Upper lobe of left lung (tissue), 6 donors: ENCODE results near the gene SKIC3. TPM values are rescaled to one million over a fixed set of nuclear protein-coding genes. Genes with fewer than 3 reads are reported as not detected.

Source experiments
- ATAC-seq, 2 donors: fragments of 200-7000 bp; cut with Tn5 transposase; one replicate each; pipeline ENCODE4 v1.9.1; 2022; ENCODE audit warnings: mild to moderate bottlenecking in 2 of 2, moderate library complexity in 2 of 2; ENCODE audit not compliant: low FRiP score in 2 of 2
- DNase-seq, 2 donors: peaks; one replicate each; pipeline ENCODE4 v3.0.0-alpha.2; 2019 to 2020
- H3K27ac ChIP-seq, 4 donors: fragments of 200-600 bp; sonication (generic); one replicate each; pipeline ENCODE4 v1.5.1; 2016 to 2019
- H3K27me3 ChIP-seq, 4 donors: fragments of 200-600 bp; sonication (generic); one replicate each; pipeline ENCODE4 v1.5.1; 2017 to 2019
- H3K36me3 ChIP-seq, 4 donors: fragments of 200-600 bp; sonication (generic); one replicate each; pipeline ENCODE4 v1.5.1; 2016 to 2019
- H3K4me1 ChIP-seq, 4 donors: fragments of 200-600 bp; sonication (generic); one replicate each; pipeline ENCODE4 v1.5.1; 2018 to 2019
- H3K4me3 ChIP-seq, 4 donors: fragments of 200-600 bp; sonication (generic); one replicate each; pipeline ENCODE4 v1.5.1; 2017 to 2019; ENCODE audit warnings: mild to moderate bottlenecking in 2 of 4, moderate library complexity in 1 of 4
- H3K9me3 ChIP-seq, 4 donors: fragments of 200-600 bp; sonication (generic); one replicate each; pipeline ENCODE4 v1.5.1; 2018 to 2019
- CTCF ChIP-seq, 6 experiments: fragments of 450-650 bp in 4 of 6; fragments of 200-600 bp in 2 of 6; sonication (generic) in 2 of 6; IDR thresholded peaks; one replicate each; pipeline ENCODE4 v1.5.1; 2016 to 2019; ENCODE audit warnings: antibody characterized with exemption in 6 of 6
- EP300 ChIP-seq, 4 donors: sonication (generic); formaldehyde crosslinking; IDR thresholded peaks; one replicate each; pipeline ENCODE4 v1.5.1; 2017; ENCODE audit warnings: antibody characterized with exemption in 4 of 4, control low read depth in 2 of 4
- POLR2A ChIP-seq, 4 donors: fragments of 450-650 bp; IDR thresholded peaks; one replicate each; pipeline ENCODE4 v1.5.1; 2016 to 2017; ENCODE audit warnings: antibody characterized with exemption in 4 of 4, mild to moderate bottlenecking in 2 of 4
- POLR2AphosphoS5 ChIP-seq, 2 donors: sonication (generic); formaldehyde crosslinking; IDR thresholded peaks; one replicate each; pipeline ENCODE4 v1.5.1; 2017; ENCODE audit warnings: antibody characterized with exemption in 2 of 2
- whole genome bisulfite sequencing, 2 donors: methylation state at CpG; one replicate each; pipeline ENCODE4 v1.1.5; 2017 to 2018; 5-methylcytosine and 5-hydroxymethylcytosine counted together
- total RNA-seq, 6 donors: library from RNA; depleted of rRNA in 4 of 6; stranded (reverse); fragments of >200 nt in 4 of 6; gene quantifications; one replicate each; pipeline versions ENCODE4 v1.1.0 to v1.2.1, GENCODE V29; 2016 to 2021
- donor health status: DM: no; HTN: no; CAD: no; lungs with moderate emphysema.
- donor health status: DM: no; HTN: yes; CAD: no; lungs with severe emphysema.

SKIC3 gene
- 100 to 1,000 TPM in 1 of 6 donors, 10 to 100 TPM in 5; 42.5 to 101 (median 54.0) TPM for total RNA-seq

- peaks cover 0 to 12% (median 0%) of the 10 kb centered on the region in 4 donors for H3K36me3 ChIP-seq
- no peaks in the 10 kb centered on the region for H3K9me3 ChIP-seq
- peak within 1 kb of the TSS; percentile 79 to 94 (median 92) for H3K27ac ChIP-seq
- DNase-seq (peak; percentile 93 to 96), ATAC-seq (peak; percentile 98)
- peaks cover 18 to 24% (median 21%) of the 10 kb centered on the region in 4 donors for H3K4me1 ChIP-seq
- 0% methylated on average over 27 to 59 of the region's 63 CpGs for WGBS, 2 donors
- peak in 3 of 4 donors; percentile 66 to 90 (median 87) for TF ChIP-seq POLR2A (IDR thresholded peaks at IDR 0.05)
- TF ChIP-seq EP300 (IDR thresholded peaks at IDR 0.05): peak in 1 of 4 donors; percentile 59
- TF ChIP-seq POLR2AphosphoS5 (IDR thresholded peaks at IDR 0.05): peak in 1 of 2 donors; percentile 94
- peak in 5 of 6 experiments; percentile 18 to 69 (median 59) for TF ChIP-seq CTCF (IDR thresholded peaks at IDR 0.05)
- no peaks in the 10 kb centered on the region for H3K27me3 ChIP-seq
- peak within 1 kb of the TSS; percentile 71 to 90 (median 81) for H3K4me3 ChIP-seq
Measured at GRCh38 chr5:95554647-95555548, at the start of gene SKIC3, which contains the start of gene ARSK. SKIC3 (minus strand) TSS chr5:95554977; CDS start chr5:95547150, 7,827 bp downstream. ARSK (plus strand) TSS chr5:95555101; CDS start chr5:95555279, 178 bp downstream.

- no peaks in the 10 kb centered on the region for H3K4me1 ChIP-seq
- H3K36me3 ChIP-seq: peaks cover 0 to 13% (median 0%) of the 10 kb centered on the region in 4 donors
- WGBS, 2 donors: 88 to 96% methylated on average over 1 of the region's 1 CpG
- no peak overlapping the region for H3K27ac ChIP-seq
- no peaks in the 10 kb centered on the region for H3K27me3 ChIP-seq
- ATAC-seq: no peak
- H3K4me3 ChIP-seq: no peak overlapping the region
- no peak for DNase-seq
- no peak for TF ChIP-seq CTCF (IDR thresholded peaks at IDR 0.05)
- no peak for TF ChIP-seq POLR2A (IDR thresholded peaks at IDR 0.05)
- no peak for TF ChIP-seq POLR2AphosphoS5 (IDR thresholded peaks at IDR 0.05)
- TF ChIP-seq EP300 (IDR thresholded peaks at IDR 0.05): no peak
- H3K9me3 ChIP-seq: no peaks in the 10 kb centered on the region
Measured at GRCh38 chr5:95600557-95600956, 45.8 kb upstream of the SKIC3 start.

- Histone ChIP-seq H3K27me3 (no peaks in the 10 kb centered on the region), H3K9me3 (no peaks in the 10 kb centered on the region), H3K4me3 (no peak overlapping the region), H3K4me1 (no peaks in the 10 kb centered on the region), H3K36me3 (peaks cover 0 to 13% (median 0%) of the 10 kb centered on the region in 4 donors), H3K27ac (no peak overlapping the region)
- DNase-seq: no peak
- TF ChIP-seq EP300 (IDR thresholded peaks at IDR 0.05): no peak
- TF ChIP-seq POLR2AphosphoS5 (IDR thresholded peaks at IDR 0.05): no peak
- TF ChIP-seq CTCF (IDR thresholded peaks at IDR 0.05): no peak
- TF ChIP-seq POLR2A (IDR thresholded peaks at IDR 0.05): no peak
- no peak for ATAC-seq
- 92 to 94% methylated on average over 1 of the region's 1 CpG for WGBS, 2 donors
Measured at GRCh38 chr5:95599252-95599651, 44.5 kb upstream of the SKIC3 start.

GRCh38 chr5:95595289-95595931 is 40.6 kb upstream of the SKIC3 start:
- H3K27me3 ChIP-seq: no peaks in the 10 kb centered on the region
- no peaks in the 10 kb centered on the region for H3K36me3 ChIP-seq
- peak in 1 of 2 donors; percentile 28 for DNase-seq
- ATAC-seq: no peak
- H3K4me1 ChIP-seq: no peaks in the 10 kb centered on the region
- H3K4me3 ChIP-seq: no peak overlapping the region
- no peaks in the 10 kb centered on the region for H3K9me3 ChIP-seq
- TF ChIP-seq CTCF (IDR thresholded peaks at IDR 0.05): no peak
- TF ChIP-seq POLR2A (IDR thresholded peaks at IDR 0.05): no peak
- no peak for TF ChIP-seq EP300 (IDR thresholded peaks at IDR 0.05)
- TF ChIP-seq POLR2AphosphoS5 (IDR thresholded peaks at IDR 0.05): no peak
- no peak overlapping the region for H3K27ac ChIP-seq
- 87 to 95% methylated on average over 3 of the region's 3 CpGs for WGBS, 2 donors
